SK-N-SH treated with all-trans-retinoic acid at 6 μM for 48 hours (cell line): ENCODE results near the gene PTPN1.

Experiments
- ATAC-seq: fragments of 200-7000 bp; cut with Tn5 transposase; 3 replicates; pipeline ENCODE4 v1.9.1; 2020; ENCODE audit warnings: mild to moderate bottlenecking, moderate library complexity
- BACH2 ChIP-seq: fragments of 250-450 bp; sonication (Bioruptor Pico); IDR thresholded peaks from 2 replicates; pipeline ENCODE4 v1.9.0; 2021; ENCODE audit warnings: mild to moderate bottlenecking, borderline replicate concordance
- CSDC2 ChIP-seq: fragments of 250-450 bp; sonication (Bioruptor Pico); IDR thresholded peaks from 2 replicates; pipeline ENCODE4 v1.5.0; 2020; ENCODE audit warnings: mild to moderate bottlenecking, moderate library complexity
- ESRRG ChIP-seq: fragments of 250-450 bp; sonication (Bioruptor Pico); IDR thresholded peaks from 2 replicates; pipeline ENCODE4 v1.6.1; 2021; ENCODE audit warnings: mild to moderate bottlenecking
- GLIS3 ChIP-seq: fragments of 250-450 bp; sonication (Bioruptor Pico); IDR thresholded peaks from 2 replicates; pipeline ENCODE4 v1.5.0; 2020; ENCODE audit warnings: mild to moderate bottlenecking, moderate library complexity
- ISL1 ChIP-seq: fragments of 250-450 bp; sonication (Bioruptor Pico); IDR thresholded peaks from 2 replicates; pipeline ENCODE4 v2.1.2; 2022; ENCODE audit warnings: mild to moderate bottlenecking, moderate library complexity
- OSR1 ChIP-seq: fragments of 250-450 bp; sonication (Bioruptor Pico); IDR thresholded peaks from 2 replicates; pipeline ENCODE4 v1.8.0; 2022; ENCODE audit warnings: moderate library complexity, mild to moderate bottlenecking, inconsistent platforms
- PPARA ChIP-seq: fragments of 250-450 bp; sonication (Bioruptor Pico); IDR thresholded peaks from 2 replicates; pipeline ENCODE4 v1.5.0; 2020; ENCODE audit warnings: mild to moderate bottlenecking, borderline replicate concordance
- RARB ChIP-seq: fragments of 250-450 bp; sonication (Bioruptor Pico); IDR thresholded peaks from 2 replicates; pipeline ENCODE4 v1.8.0; 2021; ENCODE audit warnings: mild to moderate bottlenecking, moderate library complexity
- SNAI2 ChIP-seq: fragments of 250-450 bp; sonication (Bioruptor Pico); IDR thresholded peaks from 2 replicates; pipeline ENCODE4 v1.5.0; 2020; ENCODE audit warnings: mild to moderate bottlenecking, moderate library complexity
- TCF4 ChIP-seq: fragments of 250-450 bp; sonication (Bioruptor Pico); IDR thresholded peaks from 2 replicates; pipeline ENCODE4 v1.8.0; 2021; ENCODE audit warnings: mild to moderate bottlenecking, moderate library complexity, borderline replicate concordance
- TOX ChIP-seq: fragments of 250-450 bp; sonication (Bioruptor Pico); IDR thresholded peaks from 2 replicates; pipeline ENCODE4 v1.8.0; 2021; ENCODE audit warnings: mild to moderate bottlenecking, moderate library complexity, borderline replicate concordance
- ZC3H10 ChIP-seq: fragments of 250-450 bp; sonication (Bioruptor Pico); IDR thresholded peaks from 2 replicates; pipeline ENCODE4 v1.5.1; 2021; ENCODE audit warnings: mild to moderate bottlenecking, moderate library complexity
- ZFP3 ChIP-seq: fragments of 250-450 bp; sonication (Bioruptor Pico); IDR thresholded peaks from 2 replicates; pipeline ENCODE4 v1.5.0; 2020; ENCODE audit warnings: mild to moderate bottlenecking, moderate library complexity
- ZFP30 ChIP-seq: fragments of 450-650 bp; formaldehyde crosslinking; IDR thresholded peaks from 2 replicates; pipeline ENCODE4 v1.5.0; 2022; ENCODE audit warnings: mild to moderate bottlenecking, moderate library complexity
- ZNF565 ChIP-seq: fragments of 450-650 bp; formaldehyde crosslinking; conservative IDR thresholded peaks from 2 replicates; pipeline ENCODE4 v1.5.0; 2020; ENCODE audit warnings: low read depth, mild to moderate bottlenecking, moderate library complexity
- ZNF70 ChIP-seq: fragments of 450-650 bp; formaldehyde crosslinking; IDR thresholded peaks from 2 replicates; pipeline ENCODE4 v1.5.0; 2020; ENCODE audit warnings: mild to moderate bottlenecking, moderate library complexity
- ZNF8 ChIP-seq: fragments of 450-650 bp; formaldehyde crosslinking; IDR thresholded peaks from 2 replicates; pipeline ENCODE4 v1.5.0; 2020; ENCODE audit warnings: mild to moderate bottlenecking, moderate library complexity
- TF ChIP-seq, protein P1 (sequence below): fragments of 250-450 bp; sonication (Bioruptor Pico); IDR thresholded peaks from 2 replicates; pipeline ENCODE4 v1.8.0; 2020; ENCODE audit warnings: mild to moderate bottlenecking, moderate library complexity, borderline replicate concordance
- TF ChIP-seq, protein P2 (sequence below): fragments of 250-450 bp; sonication (Bioruptor Pico); IDR thresholded peaks from 2 replicates; pipeline ENCODE4 v1.8.0; 2021; ENCODE audit warnings: low read depth, mild to moderate bottlenecking, moderate library complexity, borderline replicate concordance
- TF ChIP-seq, protein P3 (sequence below): fragments of 250-450 bp; sonication (Bioruptor Pico); IDR thresholded peaks from 2 replicates; pipeline ENCODE4 v1.5.0; 2020; ENCODE audit warnings: mild to moderate bottlenecking, moderate library complexity
- TF ChIP-seq, protein P4 (sequence below): fragments of 250-450 bp; sonication (Bioruptor Pico); IDR thresholded peaks from 2 replicates; pipeline ENCODE4 v1.5.1; 2020; ENCODE audit warnings: low read depth, mild to moderate bottlenecking, moderate library complexity

Gene PTPN1

DNA sequence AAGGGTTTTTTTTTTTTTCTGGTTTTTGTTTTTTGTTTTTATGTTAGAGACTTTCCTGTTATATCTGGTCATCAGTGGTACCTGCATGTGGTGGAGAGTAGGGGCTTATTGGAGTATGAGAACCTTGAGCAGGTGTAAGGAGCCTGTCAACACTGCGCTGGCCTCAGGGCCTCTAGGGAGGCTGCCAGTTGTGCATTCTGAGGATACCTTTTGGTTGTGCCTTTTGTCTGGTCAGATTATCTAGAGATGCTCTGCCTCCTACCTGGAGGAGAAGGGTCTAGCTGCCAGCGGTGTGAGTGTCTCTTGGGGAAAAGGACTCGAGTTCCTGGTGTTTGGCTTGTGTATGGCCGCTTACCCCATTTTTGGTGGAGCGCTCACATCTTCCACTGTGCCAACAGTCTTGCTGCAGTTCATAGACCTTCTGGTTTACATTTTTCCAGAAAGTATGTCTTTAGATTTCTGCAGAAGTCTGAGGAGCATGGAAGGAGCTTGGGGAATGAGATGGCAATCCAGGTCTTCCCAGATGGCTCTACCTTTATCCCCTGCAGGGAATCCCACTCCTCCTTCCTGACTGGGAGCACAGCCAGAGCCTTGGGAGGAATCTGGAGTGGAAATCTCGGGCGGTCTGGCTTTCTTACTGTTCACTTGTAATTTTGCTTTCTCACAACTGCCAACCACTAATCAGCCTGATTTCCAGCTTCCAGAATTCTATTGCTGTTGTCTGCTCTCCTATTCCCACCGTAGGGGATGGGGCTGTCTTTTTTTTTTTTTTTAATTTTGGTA, 49.9 kb downstream of the PTPN1 start:
- TF ChIP-seq GLIS3 (CRISPR knock-in tag), result no peak
- TF ChIP-seq ZFP30 (CRISPR knock-in tag), result no peak
- no peak for TF ChIP-seq ZNF565
- no peak for TF ChIP-seq TOX
- no peak for TF ChIP-seq ZNF70
- TF ChIP-seq RARB, result no peak
- TF ChIP-seq PPARA (CRISPR knock-in tag), result no peak
- no peak for ATAC-seq

DNA sequence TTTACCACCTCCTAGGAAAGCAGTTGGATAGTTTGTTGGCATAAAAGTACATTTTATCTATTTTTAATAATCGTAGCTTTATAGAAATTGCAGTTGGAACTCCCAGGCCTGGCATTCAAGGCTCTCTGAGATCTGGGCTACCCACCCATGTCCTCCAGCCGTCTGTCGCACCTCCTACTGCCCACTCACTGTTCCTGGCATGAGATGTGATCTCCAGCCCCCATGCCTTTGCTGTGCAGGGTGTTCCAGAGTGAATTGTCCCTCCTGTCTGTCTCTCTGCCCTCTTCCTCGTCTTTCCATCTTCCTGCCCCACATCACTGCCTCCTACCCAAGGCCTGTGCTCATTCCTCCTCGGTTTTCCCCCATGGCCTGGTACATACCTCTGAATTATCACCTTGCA, 50.7 kb downstream of the PTPN1 start:
- no peak for ATAC-seq
- TF ChIP-seq ISL1 (CRISPR knock-in tag), result no peak
- no peak for TF ChIP-seq CSDC2
- TF ChIP-seq, protein P1, sequence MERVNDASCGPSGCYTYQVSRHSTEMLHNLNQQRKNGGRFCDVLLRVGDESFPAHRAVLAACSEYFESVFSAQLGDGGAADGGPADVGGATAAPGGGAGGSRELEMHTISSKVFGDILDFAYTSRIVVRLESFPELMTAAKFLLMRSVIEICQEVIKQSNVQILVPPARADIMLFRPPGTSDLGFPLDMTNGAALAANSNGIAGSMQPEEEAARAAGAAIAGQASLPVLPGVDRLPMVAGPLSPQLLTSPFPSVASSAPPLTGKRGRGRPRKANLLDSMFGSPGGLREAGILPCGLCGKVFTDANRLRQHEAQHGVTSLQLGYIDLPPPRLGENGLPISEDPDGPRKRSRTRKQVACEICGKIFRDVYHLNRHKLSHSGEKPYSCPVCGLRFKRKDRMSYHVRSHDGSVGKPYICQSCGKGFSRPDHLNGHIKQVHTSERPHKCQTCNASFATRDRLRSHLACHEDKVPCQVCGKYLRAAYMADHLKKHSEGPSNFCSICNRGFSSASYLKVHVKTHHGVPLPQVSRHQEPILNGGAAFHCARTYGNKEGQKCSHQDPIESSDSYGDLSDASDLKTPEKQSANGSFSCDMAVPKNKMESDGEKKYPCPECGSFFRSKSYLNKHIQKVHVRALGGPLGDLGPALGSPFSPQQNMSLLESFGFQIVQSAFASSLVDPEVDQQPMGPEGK (CRISPR knock-in tag), result no peak
- no peak for TF ChIP-seq ZNF70
- no peak for TF ChIP-seq ZNF8
- no peak for TF ChIP-seq ZC3H10
- TF ChIP-seq SNAI2 (CRISPR knock-in tag), result no peak
- TF ChIP-seq OSR1 (CRISPR knock-in tag), result no peak
- TF ChIP-seq, protein P2, sequence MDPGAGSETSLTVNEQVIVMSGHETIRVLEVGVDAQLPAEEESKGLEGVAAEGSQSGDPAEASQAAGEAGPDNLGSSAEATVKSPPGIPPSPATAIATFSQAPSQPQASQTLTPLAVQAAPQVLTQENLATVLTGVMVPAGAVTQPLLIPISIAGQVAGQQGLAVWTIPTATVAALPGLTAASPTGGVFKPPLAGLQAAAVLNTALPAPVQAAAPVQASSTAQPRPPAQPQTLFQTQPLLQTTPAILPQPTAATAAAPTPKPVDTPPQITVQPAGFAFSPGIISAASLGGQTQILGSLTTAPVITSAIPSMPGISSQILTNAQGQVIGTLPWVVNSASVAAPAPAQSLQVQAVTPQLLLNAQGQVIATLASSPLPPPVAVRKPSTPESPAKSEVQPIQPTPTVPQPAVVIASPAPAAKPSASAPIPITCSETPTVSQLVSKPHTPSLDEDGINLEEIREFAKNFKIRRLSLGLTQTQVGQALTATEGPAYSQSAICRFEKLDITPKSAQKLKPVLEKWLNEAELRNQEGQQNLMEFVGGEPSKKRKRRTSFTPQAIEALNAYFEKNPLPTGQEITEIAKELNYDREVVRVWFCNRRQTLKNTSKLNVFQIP, result no peak
- no peak for TF ChIP-seq BACH2 (CRISPR knock-in tag)
- TF ChIP-seq ESRRG (CRISPR knock-in tag), result no peak
- no peak for TF ChIP-seq GLIS3 (CRISPR knock-in tag)
- no peak for TF ChIP-seq ZNF565
- TF ChIP-seq TOX, result no peak
- TF ChIP-seq, protein P3, sequence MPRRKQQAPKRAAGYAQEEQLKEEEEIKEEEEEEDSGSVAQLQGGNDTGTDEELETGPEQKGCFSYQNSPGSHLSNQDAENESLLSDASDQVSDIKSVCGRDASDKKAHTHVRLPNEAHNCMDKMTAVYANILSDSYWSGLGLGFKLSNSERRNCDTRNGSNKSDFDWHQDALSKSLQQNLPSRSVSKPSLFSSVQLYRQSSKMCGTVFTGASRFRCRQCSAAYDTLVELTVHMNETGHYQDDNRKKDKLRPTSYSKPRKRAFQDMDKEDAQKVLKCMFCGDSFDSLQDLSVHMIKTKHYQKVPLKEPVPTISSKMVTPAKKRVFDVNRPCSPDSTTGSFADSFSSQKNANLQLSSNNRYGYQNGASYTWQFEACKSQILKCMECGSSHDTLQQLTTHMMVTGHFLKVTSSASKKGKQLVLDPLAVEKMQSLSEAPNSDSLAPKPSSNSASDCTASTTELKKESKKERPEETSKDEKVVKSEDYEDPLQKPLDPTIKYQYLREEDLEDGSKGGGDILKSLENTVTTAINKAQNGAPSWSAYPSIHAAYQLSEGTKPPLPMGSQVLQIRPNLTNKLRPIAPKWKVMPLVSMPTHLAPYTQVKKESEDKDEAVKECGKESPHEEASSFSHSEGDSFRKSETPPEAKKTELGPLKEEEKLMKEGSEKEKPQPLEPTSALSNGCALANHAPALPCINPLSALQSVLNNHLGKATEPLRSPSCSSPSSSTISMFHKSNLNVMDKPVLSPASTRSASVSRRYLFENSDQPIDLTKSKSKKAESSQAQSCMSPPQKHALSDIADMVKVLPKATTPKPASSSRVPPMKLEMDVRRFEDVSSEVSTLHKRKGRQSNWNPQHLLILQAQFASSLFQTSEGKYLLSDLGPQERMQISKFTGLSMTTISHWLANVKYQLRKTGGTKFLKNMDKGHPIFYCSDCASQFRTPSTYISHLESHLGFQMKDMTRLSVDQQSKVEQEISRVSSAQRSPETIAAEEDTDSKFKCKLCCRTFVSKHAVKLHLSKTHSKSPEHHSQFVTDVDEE (CRISPR knock-in tag), result no peak
- TF ChIP-seq, protein P4, sequence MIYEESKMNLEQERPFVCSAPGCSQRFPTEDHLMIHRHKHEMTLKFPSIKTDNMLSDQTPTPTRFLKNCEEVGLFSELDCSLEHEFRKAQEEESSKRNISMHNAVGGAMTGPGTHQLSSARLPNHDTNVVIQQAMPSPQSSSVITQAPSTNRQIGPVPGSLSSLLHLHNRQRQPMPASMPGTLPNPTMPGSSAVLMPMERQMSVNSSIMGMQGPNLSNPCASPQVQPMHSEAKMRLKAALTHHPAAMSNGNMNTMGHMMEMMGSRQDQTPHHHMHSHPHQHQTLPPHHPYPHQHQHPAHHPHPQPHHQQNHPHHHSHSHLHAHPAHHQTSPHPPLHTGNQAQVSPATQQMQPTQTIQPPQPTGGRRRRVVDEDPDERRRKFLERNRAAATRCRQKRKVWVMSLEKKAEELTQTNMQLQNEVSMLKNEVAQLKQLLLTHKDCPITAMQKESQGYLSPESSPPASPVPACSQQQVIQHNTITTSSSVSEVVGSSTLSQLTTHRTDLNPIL (CRISPR knock-in tag), result no peak
- TF ChIP-seq ZFP3 (CRISPR knock-in tag), result no peak
- TF ChIP-seq RARB, result no peak
- TF ChIP-seq ZFP30 (CRISPR knock-in tag), result no peak

DNA sequence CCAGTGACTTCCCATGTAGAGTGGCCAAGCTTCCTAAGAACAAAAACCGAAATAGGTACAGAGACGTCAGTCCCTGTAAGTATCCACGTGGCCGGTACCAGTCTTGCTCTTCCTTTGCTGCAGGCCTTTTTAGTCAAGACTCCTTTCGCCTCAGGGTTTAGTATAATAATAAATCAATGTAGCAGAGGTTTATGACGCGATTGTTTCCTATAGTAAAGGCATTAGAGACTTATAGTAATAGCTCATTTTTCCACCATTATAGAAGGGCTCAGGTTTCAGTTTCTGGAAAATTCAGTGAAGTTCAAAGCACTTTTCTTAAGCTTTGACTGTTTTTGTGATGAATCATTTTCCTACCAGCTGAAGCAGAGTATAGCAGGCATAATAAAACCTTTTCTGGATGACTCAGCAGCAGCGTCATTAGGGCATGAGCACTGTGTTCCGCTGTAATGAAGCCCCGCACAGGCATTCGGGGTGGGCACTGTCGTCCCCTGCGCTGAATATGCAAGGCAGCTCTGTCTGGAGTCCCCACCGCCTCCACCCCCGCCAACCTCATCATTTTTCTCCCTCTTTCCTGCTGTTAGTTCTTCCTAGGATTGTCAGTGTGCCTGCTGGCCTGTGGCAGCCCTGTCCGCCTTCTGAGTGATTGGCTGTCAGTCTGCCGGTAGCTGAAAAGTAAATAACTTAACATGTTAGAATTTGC, 51.3 kb downstream of the PTPN1 start:
- ATAC-seq, result peak; percentile 95
- TF ChIP-seq TCF4 (CRISPR knock-in tag), result no peak
- TF ChIP-seq ZNF565, result no peak
- TF ChIP-seq ISL1 (CRISPR knock-in tag), result peak; percentile 47
- TF ChIP-seq, protein P2, result no peak
- TF ChIP-seq ZNF70, result no peak
- TF ChIP-seq RARB, result no peak
- TF ChIP-seq CSDC2, result no peak
- TF ChIP-seq TOX, result peak; percentile 49; the same call in 1 of the 2 replicates
- TF ChIP-seq ZFP30 (CRISPR knock-in tag), result no peak
- TF ChIP-seq SNAI2 (CRISPR knock-in tag), result no peak
- no peak for TF ChIP-seq ZC3H10
